Measurements from ENCODE around the gene EML3. TPM values are rescaled to one million over a fixed set of nuclear protein-coding genes. Genes with fewer than 3 reads are reported as not detected.
A peak's percentile ranks its signal among the peaks of the same experiment; 100 is the strongest.

EML3 gene
- total and polyA plus RNA-seq, 2 of the 13 experiments (the other 11 are each of a cell fraction or from before 2014, with no cell fraction given): 10.6 to 12.3 TPM

- TF ChIP-seq DMAP1 (CRISPR knock-in tag; IDR thresholded peaks at IDR 0.05) (peak; percentile 94), BRF2 (CRISPR knock-in tag; IDR thresholded peaks at IDR 0.05) (peak; percentile 77; the same call in 1 of the 2 replicates), HES4 (CRISPR knock-in tag; IDR thresholded peaks at IDR 0.05; ENCODE audit: borderline replicate concordance) (0 out of 2 replicates have a peak, but pooled peaks have one; percentile 19), ZNF33A (CRISPR knock-in tag; IDR thresholded peaks at IDR 0.05; ENCODE audit: borderline replicate concordance) (no peak), ZNF234 (CRISPR knock-in tag; conservative IDR thresholded peaks at IDR 0.05) (no peak), ZNF614 (CRISPR knock-in tag; IDR thresholded peaks at IDR 0.05; ENCODE audit: borderline replicate concordance) (peak; percentile 92), ZNF589 (CRISPR knock-in tag; conservative IDR thresholded peaks at IDR 0.05) (0 out of 2 replicates have a peak, but pooled peaks have one; percentile 26), GMEB1 (CRISPR knock-in tag; IDR thresholded peaks at IDR 0.05; ENCODE audit: borderline replicate concordance) (peak; percentile 95), ONECUT2 (CRISPR knock-in tag; IDR thresholded peaks at IDR 0.05) (peak; percentile 62; the same call in 1 of the 2 replicates), ZNF414 (CRISPR knock-in tag; IDR thresholded peaks at IDR 0.05) (peak; percentile 65; the same call in 1 of the 2 replicates), ZNF180 (CRISPR knock-in tag; IDR thresholded peaks at IDR 0.05; ENCODE audit: borderline replicate concordance, low read depth) (no peak), ZBTB26 (CRISPR knock-in tag; IDR thresholded peaks at IDR 0.05; ENCODE audit: borderline replicate concordance) (peak; percentile 53; the same call in 1 of the 2 replicates), MEIS1 (CRISPR knock-in tag; IDR thresholded peaks at IDR 0.05; ENCODE audit: borderline replicate concordance) (peak; percentile 83; the same call in 1 of the 2 replicates), ZBTB1 (CRISPR knock-in tag; IDR thresholded peaks at IDR 0.05; ENCODE audit: borderline replicate concordance) (no peak), ETS1 (CRISPR knock-in tag; IDR thresholded peaks at IDR 0.05) (no peak), GFI1 (CRISPR knock-in tag; IDR thresholded peaks at IDR 0.05; ENCODE audit: borderline replicate concordance) (0 out of 2 replicates have a peak, but pooled peaks have one; percentile 51), HMG20B (CRISPR knock-in tag; conservative IDR thresholded peaks at IDR 0.05) (0 out of 2 replicates have a peak, but pooled peaks have one; percentile 50), ZBTB2 (CRISPR knock-in tag; IDR thresholded peaks at IDR 0.05; ENCODE audit: low read depth) (peak; percentile 88), GPBP1L1 (CRISPR knock-in tag; IDR thresholded peaks at IDR 0.05) (no peak)
These were observed 21.0 kb downstream of the EML3 start, which contains the start of gene TUT1 (continued) for GRCh38 chr11:62591448-62592145.

Measured in HepG2 (cell line).